GM12873 (cell line): ENCODE results near the gene FAM200B.

Experiments
- CTCF ChIP-seq: IDR thresholded peaks from 2 replicates; pipeline ENCODE4 v1.5.1; 2012; ENCODE audit warnings: low read depth, mild to moderate bottlenecking, moderate library complexity, low read length, control low read depth; ENCODE audit not compliant: insufficient read depth; ENCODE audit errors: missing control alignments

Gene FAM200B

GRCh38 chr4:15712214-15712613, 30.6 kb downstream of the FAM200B start:
- no peak for TF ChIP-seq CTCF

DNA sequence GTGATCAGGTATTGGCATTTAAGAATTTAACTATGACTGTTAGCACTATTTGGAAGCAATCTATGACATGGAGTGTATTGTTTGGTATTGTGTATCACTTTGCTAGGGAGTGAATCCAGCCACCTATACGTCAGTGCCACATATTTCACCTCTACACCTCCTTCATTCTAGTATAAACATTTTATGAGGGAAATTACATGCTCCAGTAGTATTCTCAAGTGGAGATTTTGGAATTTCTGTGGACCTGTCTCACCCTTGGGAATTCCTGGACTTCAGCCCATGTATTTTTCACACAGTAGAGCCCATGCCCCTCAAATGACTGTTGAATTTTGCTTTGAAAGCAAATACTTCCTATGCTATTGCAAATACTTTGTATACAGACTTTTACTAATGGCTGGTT, 32.5 kb downstream of the FAM200B start:
- TF ChIP-seq CTCF, result no peak

DNA sequence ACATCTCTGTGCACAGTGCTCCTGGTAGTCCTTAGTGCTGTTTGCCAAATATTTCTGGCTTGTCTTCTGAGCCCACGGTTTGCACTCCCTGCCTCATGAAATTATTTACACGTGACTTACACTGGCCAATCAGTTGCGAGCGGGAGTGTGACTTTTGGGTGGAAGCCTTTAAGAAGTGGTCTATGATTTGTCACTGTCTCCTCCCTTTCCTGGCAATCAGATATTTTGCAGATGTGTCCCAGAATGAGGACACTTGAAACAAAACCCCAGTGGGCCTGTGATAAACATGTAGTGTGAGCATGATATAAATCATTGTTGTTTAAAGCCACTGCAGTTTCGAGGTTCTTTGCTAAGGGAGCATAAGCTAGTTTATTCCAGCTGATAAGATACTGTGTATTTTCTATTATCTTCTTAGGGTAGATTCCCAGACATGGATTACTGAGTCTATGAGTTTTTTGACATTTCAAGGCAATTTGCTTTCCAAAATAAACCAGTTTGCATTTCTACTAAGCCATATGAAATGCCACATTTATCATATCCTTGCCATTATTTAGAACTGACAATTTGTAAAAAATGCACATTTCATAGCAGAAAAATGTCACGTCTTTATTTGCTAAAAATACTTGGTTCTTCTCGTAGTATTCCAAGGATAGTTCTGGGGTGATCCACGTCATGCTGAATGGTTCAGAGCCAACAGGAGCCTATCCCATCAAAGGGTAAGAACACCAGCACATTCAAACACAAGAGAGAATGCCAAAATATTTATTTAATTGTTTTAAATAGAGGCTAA, 33.2 kb downstream of the FAM200B start:
- no peak for TF ChIP-seq CTCF

GRCh38 chr4:15716115-15716514, 34.5 kb downstream of the FAM200B start:
- no peak for TF ChIP-seq CTCF

GRCh38 chr4:15717086-15717485, 35.5 kb downstream of the FAM200B start:
- TF ChIP-seq CTCF, result no peak

DNA sequence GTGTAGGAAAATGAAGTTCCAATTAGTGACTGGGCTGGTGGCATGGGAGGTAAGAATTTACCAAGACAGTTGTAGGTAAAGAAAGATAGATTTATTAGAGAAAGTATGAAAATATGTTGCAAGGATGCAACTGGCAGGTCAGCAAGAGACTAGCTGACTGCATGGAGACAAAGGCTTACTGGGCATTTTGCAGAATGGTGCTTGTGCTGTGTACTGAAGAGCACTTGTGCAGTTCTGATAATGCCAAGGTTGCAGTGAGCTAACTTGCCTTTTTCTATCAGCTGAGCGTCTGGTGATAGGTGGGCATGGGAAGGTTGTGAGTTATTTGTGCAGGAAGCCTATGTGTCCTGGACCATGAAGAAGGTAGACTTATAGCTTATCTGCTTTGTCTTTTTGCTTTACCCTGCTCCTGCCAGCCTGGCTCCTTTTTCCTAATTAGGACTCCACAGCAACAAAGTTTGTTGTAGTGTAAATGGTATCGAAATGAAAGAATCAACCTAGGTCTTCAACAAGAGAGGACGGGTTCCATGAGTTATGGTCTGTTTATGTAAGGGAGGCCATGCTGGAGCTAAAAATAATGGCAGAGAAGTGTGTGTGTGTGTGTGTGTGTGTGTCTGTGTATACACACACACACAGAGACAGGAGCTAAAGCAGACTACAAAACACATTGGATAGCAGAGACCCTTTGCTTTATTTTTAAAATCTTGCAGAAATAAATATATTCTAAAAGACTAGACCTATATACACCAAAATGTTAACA, 36.2 kb downstream of the FAM200B start:
- no peak for TF ChIP-seq CTCF

GRCh38 chr4:15718465-15718864, 36.8 kb downstream of the FAM200B start:
- no peak for TF ChIP-seq CTCF
